ENCODE results near the gene HIF3A. TPM values are rescaled to one million over a fixed set of nuclear protein-coding genes. Genes with fewer than 3 reads are reported as not detected.

Gene HIF3A
- total RNA-seq, 4 donors from 2014 or later: 98.2 to 268 (median 160) TPM

DNA sequence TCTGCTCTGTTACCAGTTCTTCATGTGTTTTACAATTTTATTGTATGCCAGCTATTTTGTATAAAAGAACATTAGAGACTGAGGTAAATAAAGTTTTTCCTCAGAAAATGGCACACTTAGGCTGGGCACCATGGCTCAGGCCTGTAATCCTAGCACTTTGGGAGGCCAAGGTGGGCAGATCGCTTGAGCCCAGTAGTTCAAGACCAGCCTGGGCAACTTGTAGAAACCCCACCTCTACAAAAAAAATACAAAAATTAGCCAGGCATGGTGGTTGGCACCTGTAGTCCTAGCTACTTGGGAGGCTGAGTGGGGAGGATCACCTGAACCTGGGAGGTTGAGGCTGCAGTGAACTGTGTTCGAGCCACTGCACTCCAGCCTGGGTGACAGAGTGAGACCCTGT is 84.5 kb downstream of the HIF3A start:
- TF ChIP-seq EP300 (IDR thresholded peaks at IDR 0.05): no peak
- no peak for TF ChIP-seq CTCF (IDR thresholded peaks at IDR 0.05)
- TF ChIP-seq POLR2AphosphoS5 (IDR thresholded peaks at IDR 0.05): no peak
- no peak for TF ChIP-seq POLR2A (IDR thresholded peaks at IDR 0.05; ENCODE audit: low read depth)
- intact Hi-C loops (cut with DNase I): no loop called here
- Histone ChIP-seq H3K36me3 (peaks cover 16 to 84% (median 62%) of the 10 kb centered on the region in 4 donors), H3K4me3 (no peak overlapping the region), H3K9me3 (no peaks in the 10 kb centered on the region), H3K4me1 (peaks cover 23 to 38% (median 31%) of the 10 kb centered on the region in 4 donors), H3K27ac (replicated peaks in 1 of 4) (no peak overlapping the region), H3K27me3 (no peaks in the 10 kb centered on the region)
- DNase-seq (ENCODE audit: extremely low spot score): no peak
- 100% methylated on average over 2 of the region's 2 CpGs for WGBS

DNA sequence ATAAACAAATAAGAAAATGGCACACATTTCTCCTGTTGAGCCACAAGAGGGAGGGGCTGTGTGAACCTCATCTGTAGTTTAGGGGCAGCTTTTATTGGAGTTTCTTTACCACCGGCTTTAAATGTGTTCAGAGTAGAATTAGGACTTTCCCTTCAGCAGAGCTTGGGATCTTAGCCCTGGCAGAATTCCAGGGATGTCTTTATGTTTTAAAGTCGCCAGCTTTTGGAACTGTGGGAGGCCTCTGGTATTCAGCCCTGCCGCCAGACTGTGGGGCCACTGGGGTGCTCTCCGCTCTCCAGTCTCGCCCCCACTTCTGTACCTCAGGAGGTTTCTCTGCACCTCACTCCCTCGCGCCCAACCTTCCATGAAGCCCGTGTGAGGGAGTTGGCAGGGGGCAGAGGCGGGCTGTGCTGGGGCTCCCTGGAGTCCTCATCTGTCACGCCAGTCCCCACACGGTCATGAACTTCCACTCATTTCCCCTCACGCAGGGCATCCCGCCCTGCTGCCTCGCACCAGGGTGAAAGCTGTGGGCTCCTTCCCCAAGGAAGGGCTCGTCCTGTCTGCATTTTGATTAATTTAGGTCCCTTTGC is 85.0 kb downstream of the HIF3A start:
- 86% methylated on average over 15 of the region's 15 CpGs for WGBS
- no peak for DNase-seq (ENCODE audit: extremely low spot score)
- Histone ChIP-seq H3K9me3 (no peaks in the 10 kb centered on the region), H3K27me3 (no peaks in the 10 kb centered on the region), H3K4me1 (peaks cover 23 to 38% (median 31%) of the 10 kb centered on the region in 4 donors), H3K27ac (replicated peaks in 1 of 4) (no peak overlapping the region), H3K36me3 (peaks cover 14 to 84% (median 62%) of the 10 kb centered on the region in 4 donors), H3K4me3 (no peak overlapping the region)
- intact Hi-C loops (cut with DNase I): no loop called here
- TF ChIP-seq POLR2A (IDR thresholded peaks at IDR 0.05; ENCODE audit: low read depth): no peak
- no peak for TF ChIP-seq CTCF (IDR thresholded peaks at IDR 0.05)

DNA sequence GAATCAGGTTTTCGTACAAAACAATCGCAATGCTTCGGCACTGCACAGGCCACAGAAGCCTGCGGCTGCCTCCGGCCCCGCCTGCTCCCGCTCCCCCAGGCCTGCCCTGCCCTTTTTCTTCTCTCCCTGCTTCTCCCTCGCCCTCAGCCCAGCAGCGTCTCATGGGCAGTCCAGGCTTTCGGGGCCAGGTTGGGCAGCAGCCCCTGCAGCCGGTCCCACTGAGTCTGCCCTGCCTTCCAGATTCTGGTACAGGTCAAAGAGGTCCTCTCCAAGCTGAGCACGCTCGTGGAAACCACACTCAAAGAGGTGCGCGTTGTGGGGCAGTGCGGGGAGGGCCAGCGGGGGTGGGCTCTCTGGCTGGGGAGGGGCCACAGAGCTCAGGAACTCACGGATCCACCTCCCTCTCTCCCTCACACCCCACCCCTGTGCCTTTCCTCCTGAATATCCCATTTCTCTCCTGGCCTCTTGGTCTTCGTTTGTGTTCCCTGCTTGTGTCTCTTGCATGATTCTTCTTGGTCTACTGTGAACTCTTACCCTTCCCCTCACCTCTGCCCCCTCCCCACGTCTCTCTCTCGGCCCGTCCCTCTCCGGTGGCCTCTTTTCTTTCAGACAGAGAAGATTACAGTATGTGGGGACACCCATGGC is 86.5 kb downstream of the HIF3A start:
- TF ChIP-seq POLR2A (IDR thresholded peaks at IDR 0.05; ENCODE audit: low read depth) (no peak), POLR2AphosphoS5 (IDR thresholded peaks at IDR 0.05) (no peak), CTCF (IDR thresholded peaks at IDR 0.05) (no peak), EP300 (IDR thresholded peaks at IDR 0.05) (no peak)
- no peak overlapping the region for H3K27ac ChIP-seq (replicated peaks in 1 of 4)
- peaks cover 14 to 29% (median 21%) of the 10 kb centered on the region in 4 donors for H3K4me1 ChIP-seq
- DNase-seq (ENCODE audit: extremely low spot score): no peak
- intact Hi-C loops (cut with DNase I): no loop called here
- H3K27me3 ChIP-seq: no peaks in the 10 kb centered on the region
- H3K9me3 ChIP-seq: no peaks in the 10 kb centered on the region
- WGBS: 84% methylated on average over 19 of the region's 23 CpGs
- H3K4me3 ChIP-seq: no peak overlapping the region
- peaks cover 25 to 90% (median 72%) of the 10 kb centered on the region in 4 donors for H3K36me3 ChIP-seq

GRCh38 chr19:46383846-46384245 is 87.0 kb downstream of the HIF3A start:
- no peaks in the 10 kb centered on the region for H3K27me3 ChIP-seq
- no peak for DNase-seq (ENCODE audit: extremely low spot score)
- H3K9me3 ChIP-seq: no peaks in the 10 kb centered on the region
- WGBS: 94% methylated on average over 7 of the region's 7 CpGs
- TF ChIP-seq EP300 (IDR thresholded peaks at IDR 0.05) (no peak), POLR2A (IDR thresholded peaks at IDR 0.05; ENCODE audit: low read depth) (no peak), CTCF (IDR thresholded peaks at IDR 0.05) (no peak), POLR2AphosphoS5 (IDR thresholded peaks at IDR 0.05) (no peak)
- peaks cover 8 to 24% (median 15%) of the 10 kb centered on the region in 4 donors for H3K4me1 ChIP-seq
- H3K36me3 ChIP-seq: peaks cover 30 to 93% (median 78%) of the 10 kb centered on the region in 4 donors
- H3K4me3 ChIP-seq: no peak overlapping the region
- intact Hi-C loops (cut with DNase I): no loop called here
- H3K27ac ChIP-seq (replicated peaks in 1 of 4): no peak overlapping the region
